ENCODE data around the gene SLC9C1. TPM values are rescaled to one million over a fixed set of nuclear protein-coding genes. Genes with fewer than 3 reads are reported as not detected.

The SLC9C1 gene
- total and polyA plus RNA-seq, 2 of the 4 experiments (the other 2 are of a cell fraction), result not detected

- Histone ChIP-seq H3K23ac (ENCODE audit: low read depth, low read length) (no peak overlapping the region), H3K9me1 (ENCODE audit: insufficient read depth, low read length) (no peaks in the 10 kb centered on the region), H3K36me3 (ENCODE audit: control insufficient read depth, insufficient read depth, low read length) (no peaks in the 10 kb centered on the region), H3K9me3 (ENCODE audit: control insufficient read depth, insufficient read depth, low read length) (no peaks in the 10 kb centered on the region), H3K27ac (ENCODE audit: insufficient read depth, low read length) (no peak overlapping the region), H4K8ac (ENCODE audit: low read depth in 2 of 2, low read length in 2 of 2) (no peak overlapping the region), H3K4me3 (ENCODE audit: insufficient read depth, low read depth, low read length) (no peak overlapping the region), H3K56ac (ENCODE audit: extremely low read depth, insufficient read depth, low read length) (no peak overlapping the region), H2BK20ac (ENCODE audit: low read depth, low read length) (no peak overlapping the region), H4K5ac (ENCODE audit: low read depth, low read length) (no peak overlapping the region), H2AK5ac (ENCODE audit: low read depth, low read length) (no peak overlapping the region), H2BK15ac (ENCODE audit: low read depth, low read length) (no peak overlapping the region), H2AFZ (replicated peaks; ENCODE audit: low read length, poor library complexity) (no peak overlapping the region), H3K4me1 (ENCODE audit: control insufficient read depth, insufficient read depth, low read length) (no peaks in the 10 kb centered on the region), H4K91ac (ENCODE audit: insufficient read depth, low read depth, low read length) (no peak overlapping the region), H3K4me2 (ENCODE audit: low read depth, low read length) (no peak overlapping the region), H3K27me3 (ENCODE audit: control insufficient read depth, insufficient read depth, low read length) (no peaks in the 10 kb centered on the region), H2BK5ac (ENCODE audit: low read depth, low read length, poor library complexity, severe bottlenecking) (no peak overlapping the region), H3K9ac (ENCODE audit: low read depth, low read length) (no peak overlapping the region), H3K18ac (ENCODE audit: low read depth, low read length) (no peak overlapping the region), H3K14ac (replicated peaks; ENCODE audit: low read depth, low read length) (no peak overlapping the region), H2AK9ac (replicated peaks; ENCODE audit: low read depth, low read length, poor library complexity) (no peak overlapping the region), H4K20me1 (ENCODE audit: insufficient read depth, low read length) (no peaks in the 10 kb centered on the region), H2BK120ac (ENCODE audit: low read depth, low read length) (no peak overlapping the region), H3K4ac (ENCODE audit: low read depth, low read length) (no peak overlapping the region), H3K79me1 (ENCODE audit: low read depth in 1 of 2, low read length in 2 of 2) (no peaks in the 10 kb centered on the region)
- intact Hi-C loops (cut with micrococcal nuclease), result no loop called here
- ChIA-PET CTCF (no interaction called here), POLR2A (ENCODE audit: unreplicated experiment) (no interaction called here)
- DNase-seq (no peak), ATAC-seq (ENCODE audit: low read depth) (no peak)
- no TSS peak for BruUV-seq (replicated peaks)
- TF ChIP-seq CTCF (conservative IDR thresholded peaks at IDR 0.05; ENCODE audit: low read depth, low read length), result no peak
- no peak for TF ChIP-seq USF2 (IDR thresholded peaks at IDR 0.05; ENCODE audit: low read depth, low read length)
- no peak for TF ChIP-seq RFX5 (IDR thresholded peaks at IDR 0.05; ENCODE audit: low read depth, low read length)
- no peak for TF ChIP-seq NFE2L2 (IDR thresholded peaks at IDR 0.05; ENCODE audit: low read depth, low read length)
- no peak for TF ChIP-seq RAD21 (IDR thresholded peaks at IDR 0.05; ENCODE audit: low read length)
- no peak for TF ChIP-seq ELK1 (IDR thresholded peaks at IDR 0.05; ENCODE audit: borderline replicate concordance, low read depth, low read length)
- no peak for TF ChIP-seq FOS (IDR thresholded peaks at IDR 0.05; ENCODE audit: low read depth, low read length)
- no peak for TF ChIP-seq RCOR1 (IDR thresholded peaks at IDR 0.05; ENCODE audit: insufficient replicate concordance, low read length)
- no peak for TF ChIP-seq MAZ (IDR thresholded peaks at IDR 0.05; ENCODE audit: borderline replicate concordance, low read depth, low read length)
- TF ChIP-seq MAFK (IDR thresholded peaks at IDR 0.05; ENCODE audit: low read depth, low read length), result no peak
- no peak for TF ChIP-seq SMC3 (IDR thresholded peaks at IDR 0.05; ENCODE audit: low read depth, low read length)
- no peak for TF ChIP-seq POLR2A (IDR thresholded peaks at IDR 0.05; ENCODE audit: low read depth, low read length)
- no peak for TF ChIP-seq MXI1 (IDR thresholded peaks at IDR 0.05; ENCODE audit: borderline replicate concordance, low read depth, low read length)
- no peak for TF ChIP-seq CEBPB (IDR thresholded peaks at IDR 0.05; ENCODE audit: low read depth, low read length)
- TF ChIP-seq BHLHE40 (IDR thresholded peaks at IDR 0.05; ENCODE audit: low read depth, low read length), result no peak
- no peak for TF ChIP-seq CHD1 (IDR thresholded peaks at IDR 0.05; ENCODE audit: low read depth, low read length)
- WGBS, 2 experiments (ENCODE audit: extremely low coverage in 2 of 2, insufficient read length in 1 of 2), result no CpG with 5 or more reads among the region's 1 CpG
- dilution Hi-C loops (cut with HindIII; ENCODE audit: low sequenced_read_pairs, unreplicated experiment), result no loop called here
- in situ Hi-C loops (cut with MboI; ENCODE audit: low sequenced_read_pairs), result no loop called here
Observed at GRCh38 chr3:112228786-112229185, 65.2 kb downstream of the SLC9C1 start.

Data from IMR-90 (cell line).